Suprapubic skin (tissue), 4 donors: Measurements from ENCODE around the gene KAZN. TPM values are rescaled to one million over a fixed set of nuclear protein-coding genes. Genes with fewer than 3 reads are reported as not detected.

Experiments used
- DNase-seq, 2 donors: peaks; one replicate each; pipeline ENCODE4 v3.0.0-alpha.2; 2019; ENCODE audit warnings: low spot score in 2 of 2
- H3K27ac ChIP-seq: fragments of 200-600 bp; sonication (generic); one replicate; pipeline ENCODE4 v1.5.1; 2019
- H3K27me3 ChIP-seq: fragments of 200-600 bp; sonication (generic); one replicate; pipeline ENCODE4 v1.5.1; 2019
- H3K36me3 ChIP-seq: fragments of 200-600 bp; sonication (generic); one replicate; pipeline ENCODE4 v1.5.1; 2019
- H3K4me1 ChIP-seq: fragments of 200-600 bp; sonication (generic); one replicate; pipeline ENCODE4 v1.5.1; 2019
- H3K4me3 ChIP-seq: fragments of 200-600 bp; sonication (generic); one replicate; pipeline ENCODE4 v1.5.1; 2019; ENCODE audit warnings: mild to moderate bottlenecking
- H3K9me3 ChIP-seq: fragments of 200-600 bp; sonication (generic); one replicate; pipeline ENCODE4 v1.5.1; 2019
- EP300 ChIP-seq: sonication (generic); formaldehyde crosslinking; IDR thresholded peaks from one replicate; pipeline ENCODE4 v1.6.1; 2017; ENCODE audit warnings: antibody characterized with exemption
- POLR2A ChIP-seq, 2 donors: fragments of 450-650 bp; IDR thresholded peaks; one replicate each; pipeline ENCODE4 v1.6.1; 2017; ENCODE audit warnings: antibody characterized with exemption in 2 of 2, mild to moderate bottlenecking in 2 of 2, moderate library complexity in 2 of 2
- POLR2AphosphoS5 ChIP-seq, 3 donors: sonication (generic); formaldehyde crosslinking; IDR thresholded peaks; one replicate each; pipeline ENCODE4 v1.6.1; 2017; ENCODE audit warnings: antibody characterized with exemption in 3 of 3
- WGBS: methylation state at CpG from one replicate; pipeline ENCODE4 v1.1.5; 2018; 5-methylcytosine and 5-hydroxymethylcytosine counted together
- total RNA-seq, 4 donors: library from RNA; depleted of rRNA; stranded (reverse); fragments of >200 nt; gene quantifications; one replicate each; pipeline ENCODE4 v1.1.0, GENCODE V29; 2016
- TF ChIP-seq, protein P1 (sequence below), 2 donors: fragments of 200-600 bp in 1 of 2; fragments of 450-650 bp in 1 of 2; sonication (generic) in 1 of 2; IDR thresholded peaks; one replicate each; pipeline ENCODE4 v1.5.1; 2016 to 2019; ENCODE audit warnings: antibody characterized with exemption in 2 of 2, mild to moderate bottlenecking in 1 of 2, moderate library complexity in 1 of 2

KAZN gene
- total RNA-seq, 4 donors from 2014 or later, result 29.2 to 37.5 (median 31.7) TPM

DNA sequence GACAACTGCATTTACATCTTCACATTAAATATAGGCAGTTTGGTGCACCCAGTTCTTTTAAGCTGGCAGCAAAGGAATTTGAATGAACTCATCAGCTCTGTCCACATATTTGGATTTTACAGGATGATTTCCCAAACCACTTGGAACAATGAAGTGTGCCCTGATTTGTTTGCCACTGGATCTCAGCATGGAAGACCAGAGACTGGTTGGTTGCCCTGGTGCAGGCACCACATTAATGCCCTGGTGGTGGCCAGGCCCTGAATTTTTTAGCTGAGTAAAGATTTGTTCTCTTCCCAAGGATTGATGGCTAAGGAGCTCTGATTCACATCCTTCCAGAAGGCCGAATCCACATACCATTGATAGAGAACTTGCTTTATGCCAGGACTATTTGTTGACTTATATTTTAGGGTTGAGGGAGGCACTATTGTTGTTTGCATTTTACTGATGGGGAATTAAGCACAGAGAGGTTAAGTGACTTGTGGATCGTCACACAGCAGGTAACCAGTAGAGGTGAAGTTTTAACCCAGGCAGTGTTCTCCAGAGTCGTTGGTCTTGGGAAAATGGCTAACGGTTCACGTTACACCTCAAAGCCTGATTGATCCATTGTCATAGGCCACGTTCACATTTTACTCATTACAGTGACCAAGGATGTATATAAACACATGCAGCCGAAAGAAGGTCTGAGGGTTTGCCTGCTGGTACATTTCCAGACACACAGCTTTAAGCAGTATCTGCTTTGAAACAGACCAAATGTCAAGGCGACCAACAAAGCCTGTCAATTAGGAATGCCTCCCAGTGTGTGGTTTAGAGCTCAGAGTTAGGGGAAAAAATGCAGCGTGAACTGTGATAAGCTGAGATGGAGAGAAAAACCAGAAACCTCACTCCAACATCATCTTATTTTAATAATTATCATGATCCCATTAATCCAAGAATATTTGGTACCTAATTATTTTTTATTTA is 50.7 kb downstream of the KAZN start:
- Histone ChIP-seq H3K36me3 (no peaks in the 10 kb centered on the region), H3K27ac (no peak overlapping the region), H3K9me3 (no peaks in the 10 kb centered on the region), H3K4me1 (no peaks in the 10 kb centered on the region), H3K4me3 (no peak overlapping the region), H3K27me3 (no peaks in the 10 kb centered on the region)
- TF ChIP-seq POLR2A (IDR thresholded peaks at IDR 0.05) (no peak), EP300 (no peak), POLR2AphosphoS5 (IDR thresholded peaks at IDR 0.05) (no peak)
- TF ChIP-seq, protein P1, sequence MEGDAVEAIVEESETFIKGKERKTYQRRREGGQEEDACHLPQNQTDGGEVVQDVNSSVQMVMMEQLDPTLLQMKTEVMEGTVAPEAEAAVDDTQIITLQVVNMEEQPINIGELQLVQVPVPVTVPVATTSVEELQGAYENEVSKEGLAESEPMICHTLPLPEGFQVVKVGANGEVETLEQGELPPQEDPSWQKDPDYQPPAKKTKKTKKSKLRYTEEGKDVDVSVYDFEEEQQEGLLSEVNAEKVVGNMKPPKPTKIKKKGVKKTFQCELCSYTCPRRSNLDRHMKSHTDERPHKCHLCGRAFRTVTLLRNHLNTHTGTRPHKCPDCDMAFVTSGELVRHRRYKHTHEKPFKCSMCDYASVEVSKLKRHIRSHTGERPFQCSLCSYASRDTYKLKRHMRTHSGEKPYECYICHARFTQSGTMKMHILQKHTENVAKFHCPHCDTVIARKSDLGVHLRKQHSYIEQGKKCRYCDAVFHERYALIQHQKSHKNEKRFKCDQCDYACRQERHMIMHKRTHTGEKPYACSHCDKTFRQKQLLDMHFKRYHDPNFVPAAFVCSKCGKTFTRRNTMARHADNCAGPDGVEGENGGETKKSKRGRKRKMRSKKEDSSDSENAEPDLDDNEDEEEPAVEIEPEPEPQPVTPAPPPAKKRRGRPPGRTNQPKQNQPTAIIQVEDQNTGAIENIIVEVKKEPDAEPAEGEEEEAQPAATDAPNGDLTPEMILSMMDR (IDR thresholded peaks at IDR 0.05), result no peak
- 84% methylated on average over 9 of the region's 9 CpGs for WGBS
- no peak for DNase-seq

DNA sequence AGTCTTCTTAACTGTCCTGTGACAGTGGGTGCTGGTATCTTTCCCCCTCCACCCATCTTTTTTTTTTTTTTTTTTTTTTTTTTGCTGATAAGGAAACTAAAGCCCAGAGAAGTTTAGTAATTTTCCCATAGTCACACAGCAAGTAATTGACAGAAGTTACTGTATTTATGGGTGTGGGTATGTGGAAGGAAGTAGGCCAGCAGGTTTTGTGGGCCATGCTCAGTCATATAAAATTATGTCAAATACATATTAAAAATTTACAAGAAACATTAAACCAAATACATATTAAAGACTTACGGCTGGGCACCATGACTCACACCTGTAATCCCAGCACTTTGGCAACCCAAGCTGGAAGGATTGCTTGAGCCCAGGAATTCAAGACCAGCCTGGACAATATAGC is 51.5 kb downstream of the KAZN start:
- Histone ChIP-seq H3K36me3 (no peaks in the 10 kb centered on the region), H3K4me3 (no peak overlapping the region), H3K4me1 (no peaks in the 10 kb centered on the region), H3K27me3 (no peaks in the 10 kb centered on the region), H3K27ac (no peak overlapping the region), H3K9me3 (no peaks in the 10 kb centered on the region)
- WGBS, result 74% methylated on average over 1 of the region's 1 CpG
- TF ChIP-seq POLR2AphosphoS5 (IDR thresholded peaks at IDR 0.05), result no peak
- no peak for TF ChIP-seq POLR2A (IDR thresholded peaks at IDR 0.05)
- no peak for TF ChIP-seq EP300
- TF ChIP-seq, protein P1 (IDR thresholded peaks at IDR 0.05), result no peak
- no peak for DNase-seq

DNA sequence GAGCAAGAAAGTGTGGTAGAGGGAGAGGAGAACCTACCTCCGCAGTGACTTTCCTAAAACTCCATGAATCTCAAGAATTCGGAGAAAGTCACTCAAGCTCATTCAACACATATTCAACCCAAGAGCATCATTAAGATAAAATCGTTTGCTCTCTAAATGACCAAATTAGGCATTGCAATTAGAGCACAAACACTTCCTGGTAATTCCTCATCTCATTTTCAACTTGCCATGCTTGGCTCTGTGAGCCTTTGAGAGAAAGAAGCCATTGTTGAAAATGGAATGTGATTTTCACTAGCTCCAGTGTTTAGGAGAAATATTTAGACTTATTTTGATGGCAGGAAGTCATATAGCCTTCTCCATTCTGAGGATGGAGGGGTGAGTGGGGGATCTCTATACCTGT is 52.5 kb downstream of the KAZN start:
- Histone ChIP-seq H3K4me3 (no peak overlapping the region), H3K4me1 (no peaks in the 10 kb centered on the region), H3K27me3 (no peaks in the 10 kb centered on the region), H3K9me3 (no peaks in the 10 kb centered on the region), H3K36me3 (no peaks in the 10 kb centered on the region), H3K27ac (no peak overlapping the region)
- TF ChIP-seq EP300 (no peak), POLR2A (IDR thresholded peaks at IDR 0.05) (no peak)
- no peak for DNase-seq
- 69% methylated on average over 3 of the region's 3 CpGs for WGBS

DNA sequence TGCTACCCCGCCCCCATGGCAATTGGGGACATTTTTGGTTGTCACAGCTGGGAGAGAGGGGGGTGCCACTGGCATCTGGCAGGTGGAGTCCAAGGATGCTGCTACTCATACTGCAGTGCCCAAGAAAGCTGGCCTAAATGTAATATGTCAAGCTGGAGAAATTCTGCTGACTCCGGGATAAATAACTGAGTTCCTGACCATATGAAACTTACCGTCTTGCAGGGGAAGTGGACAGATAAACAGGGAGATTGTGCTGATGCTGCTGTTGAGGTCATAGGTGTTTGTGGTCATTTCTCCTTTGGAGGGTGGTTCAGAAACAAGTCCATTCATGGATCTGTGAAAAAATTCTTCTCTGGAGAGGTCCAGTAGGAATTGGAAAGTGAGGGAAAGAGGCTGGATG is 54.4 kb downstream of the KAZN start:
- H3K27me3 ChIP-seq, result no peaks in the 10 kb centered on the region
- DNase-seq, result no peak
- H3K27ac ChIP-seq, result no peak overlapping the region
- WGBS, result 85% methylated on average over 3 of the region's 3 CpGs
- TF ChIP-seq POLR2A (IDR thresholded peaks at IDR 0.05) (no peak), EP300 (no peak), POLR2AphosphoS5 (IDR thresholded peaks at IDR 0.05) (no peak)
- TF ChIP-seq, protein P1 (IDR thresholded peaks at IDR 0.05), result no peak
- no peaks in the 10 kb centered on the region for H3K36me3 ChIP-seq
- H3K4me1 ChIP-seq, result no peaks in the 10 kb centered on the region
- no peaks in the 10 kb centered on the region for H3K9me3 ChIP-seq
- no peak overlapping the region for H3K4me3 ChIP-seq

DNA sequence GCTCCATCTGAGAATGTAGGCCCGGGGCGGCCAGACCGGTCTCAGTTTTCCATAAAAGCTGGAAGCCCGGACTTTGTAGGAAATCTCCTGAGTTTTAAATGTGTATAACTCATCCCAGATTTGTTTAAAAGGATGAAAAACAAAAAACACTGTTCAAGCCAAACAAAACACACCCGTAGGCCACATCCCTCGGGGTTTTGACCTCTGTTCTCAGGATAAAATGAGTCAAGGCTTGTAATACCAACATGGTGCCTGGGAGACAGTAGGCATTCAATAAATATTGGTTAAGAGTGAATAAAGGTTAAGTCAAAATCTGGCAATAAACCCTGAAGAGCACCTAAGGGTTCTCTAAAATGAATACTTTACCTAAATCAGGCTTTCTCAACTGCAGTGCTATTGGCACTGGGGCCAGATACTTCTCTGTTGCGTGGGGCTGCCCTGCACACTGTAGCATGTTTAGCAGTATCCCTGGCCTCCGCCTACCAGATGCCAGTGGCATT is 55.0 kb downstream of the KAZN start:
- Histone ChIP-seq H3K9me3 (no peaks in the 10 kb centered on the region), H3K36me3 (no peaks in the 10 kb centered on the region), H3K4me3 (no peak overlapping the region), H3K27ac (no peak overlapping the region), H3K4me1 (no peaks in the 10 kb centered on the region), H3K27me3 (no peaks in the 10 kb centered on the region)
- TF ChIP-seq, protein P1 (IDR thresholded peaks at IDR 0.05), result no peak
- TF ChIP-seq POLR2A (IDR thresholded peaks at IDR 0.05), result no peak
- no peak for DNase-seq
- 71% methylated on average over 8 of the region's 8 CpGs for WGBS
